ENCODE measurements around the gene KDM4D.
A peak's percentile ranks its signal among the peaks of the same experiment; 100 is the strongest.

Gene KDM4D

GRCh38 chr11:94973099-94973968 is at the start of gene KDM4D, which contains the start of gene CWC15:
TSS of gene KDM4D (plus strand) at chr11:94973709. CDS start at chr11:94997373, 23,664 bp downstream.
TSS of gene CWC15 (minus strand) at chr11:94973556. CDS start at chr11:94972185, 1,371 bp downstream.
- peak; percentile 94 for DNase-seq (ENCODE audit: low read depth)
- TF ChIP-seq, protein P1, sequence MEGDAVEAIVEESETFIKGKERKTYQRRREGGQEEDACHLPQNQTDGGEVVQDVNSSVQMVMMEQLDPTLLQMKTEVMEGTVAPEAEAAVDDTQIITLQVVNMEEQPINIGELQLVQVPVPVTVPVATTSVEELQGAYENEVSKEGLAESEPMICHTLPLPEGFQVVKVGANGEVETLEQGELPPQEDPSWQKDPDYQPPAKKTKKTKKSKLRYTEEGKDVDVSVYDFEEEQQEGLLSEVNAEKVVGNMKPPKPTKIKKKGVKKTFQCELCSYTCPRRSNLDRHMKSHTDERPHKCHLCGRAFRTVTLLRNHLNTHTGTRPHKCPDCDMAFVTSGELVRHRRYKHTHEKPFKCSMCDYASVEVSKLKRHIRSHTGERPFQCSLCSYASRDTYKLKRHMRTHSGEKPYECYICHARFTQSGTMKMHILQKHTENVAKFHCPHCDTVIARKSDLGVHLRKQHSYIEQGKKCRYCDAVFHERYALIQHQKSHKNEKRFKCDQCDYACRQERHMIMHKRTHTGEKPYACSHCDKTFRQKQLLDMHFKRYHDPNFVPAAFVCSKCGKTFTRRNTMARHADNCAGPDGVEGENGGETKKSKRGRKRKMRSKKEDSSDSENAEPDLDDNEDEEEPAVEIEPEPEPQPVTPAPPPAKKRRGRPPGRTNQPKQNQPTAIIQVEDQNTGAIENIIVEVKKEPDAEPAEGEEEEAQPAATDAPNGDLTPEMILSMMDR (IDR thresholded peaks at IDR 0.05; ENCODE audit: insufficient read depth, low read depth, low read length, missing control alignments), result no peak
- peak within 1 kb of the TSS; percentile 88 for H3K4me3 ChIP-seq (ENCODE audit: low read depth, low read length)

DNA sequence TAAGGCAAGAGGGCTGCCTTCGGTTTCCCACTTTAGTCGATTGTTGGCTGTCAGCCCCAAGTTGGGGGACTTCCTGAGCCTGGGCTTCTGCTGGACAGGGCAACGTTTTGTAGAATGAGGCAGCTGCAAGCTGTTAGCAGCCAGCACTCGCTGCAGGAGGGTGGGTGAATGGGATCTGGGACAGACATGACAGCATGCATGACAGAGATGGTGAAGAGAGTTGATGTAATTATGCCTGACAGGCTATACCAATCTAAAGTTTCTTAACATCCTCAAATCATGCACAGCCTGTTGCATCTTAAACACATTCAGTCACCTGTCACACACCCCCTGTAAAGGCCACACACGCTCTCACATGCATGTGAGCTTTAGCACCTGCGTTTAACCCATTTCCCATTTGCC is 49.3 kb upstream of the KDM4D start:
- H3K4me3 ChIP-seq (ENCODE audit: low read depth, low read length), result no peak overlapping the region
- TF ChIP-seq, protein P1 (IDR thresholded peaks at IDR 0.05; ENCODE audit: insufficient read depth, low read depth, low read length, missing control alignments), result no peak
- DNase-seq (ENCODE audit: low read depth), result no peak

- no peak overlapping the region for H3K4me3 ChIP-seq (ENCODE audit: low read depth, low read length)
- TF ChIP-seq, protein P1 (IDR thresholded peaks at IDR 0.05; ENCODE audit: insufficient read depth, low read depth, low read length, missing control alignments), result no peak
- DNase-seq (ENCODE audit: low read depth), result no peak
Measured at GRCh38 chr11:94924612-94925011, 48.9 kb upstream of the KDM4D start.

GRCh38 chr11:94925422-94926270 is 47.9 kb upstream of the KDM4D start:
- no peak for DNase-seq (ENCODE audit: low read depth)
- TF ChIP-seq, protein P1 (IDR thresholded peaks at IDR 0.05; ENCODE audit: insufficient read depth, low read depth, low read length, missing control alignments), result no peak
- H3K4me3 ChIP-seq (ENCODE audit: low read depth, low read length), result no peak overlapping the region

DNA sequence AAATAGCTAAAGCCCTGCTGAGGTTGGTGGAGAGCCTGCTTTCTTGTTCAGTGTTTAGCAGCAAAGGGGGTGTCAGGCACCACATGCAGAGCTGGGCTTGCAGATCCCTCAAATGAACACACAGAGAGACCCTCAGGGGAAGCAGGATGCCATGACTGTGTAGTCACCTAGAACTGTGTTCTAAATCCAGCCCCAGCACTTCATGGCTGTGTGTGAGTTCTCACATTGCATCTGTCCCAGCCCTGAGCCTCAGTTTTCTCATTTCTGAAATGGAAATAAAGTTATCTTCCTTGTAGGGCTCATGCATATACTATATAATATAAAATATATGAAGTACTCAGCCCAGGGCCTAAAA is 47.3 kb upstream of the KDM4D start:
- no peak overlapping the region for H3K4me3 ChIP-seq (ENCODE audit: low read depth, low read length)
- TF ChIP-seq, protein P1 (IDR thresholded peaks at IDR 0.05; ENCODE audit: insufficient read depth, low read depth, low read length, missing control alignments), result no peak
- no peak for DNase-seq (ENCODE audit: low read depth)

DNA sequence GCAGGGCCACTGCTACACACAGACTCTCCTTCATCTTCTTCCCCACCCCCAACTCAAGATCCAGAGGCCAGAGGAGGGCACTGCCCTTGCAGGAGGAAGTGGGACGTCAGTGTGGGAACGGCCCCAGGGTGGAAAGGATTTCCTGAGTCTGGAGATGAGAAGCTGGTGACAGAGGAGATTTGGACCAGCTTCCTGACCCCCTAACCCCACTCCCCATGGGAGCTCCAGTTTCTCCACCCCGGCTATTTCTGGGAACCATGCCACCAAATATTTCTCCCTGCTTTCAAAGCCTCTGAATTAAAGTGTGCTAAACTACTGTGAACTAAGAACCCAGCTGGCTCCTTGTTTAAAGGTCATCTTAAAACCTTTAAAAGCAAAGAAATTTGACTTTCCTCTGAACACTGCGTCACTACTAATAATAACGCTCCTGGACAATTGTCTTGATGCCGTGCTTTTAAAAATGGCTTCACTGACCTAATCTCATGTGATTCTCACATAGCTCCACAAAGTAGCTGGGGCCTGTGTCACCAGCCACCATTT is 46.7 kb upstream of the KDM4D start:
- no peak for DNase-seq (ENCODE audit: low read depth)
- TF ChIP-seq, protein P1 (IDR thresholded peaks at IDR 0.05; ENCODE audit: insufficient read depth, low read depth, low read length, missing control alignments), result no peak
- no peak overlapping the region for H3K4me3 ChIP-seq (ENCODE audit: low read depth, low read length)
